H1 (cell line): ENCODE results near the gene GAMT. TPM values are rescaled to one million over a fixed set of nuclear protein-coding genes. Genes with fewer than 3 reads are reported as not detected.

Experiments
- CBX8 ChIP-seq: fragments of 300-800, 300-1000 bp; sonication (generic); IDR thresholded peaks from 2 replicates; pipeline ENCODE4 v1.7.1; 2016; ENCODE audit warnings: low read depth, low read length, borderline replicate concordance
- CREB1 ChIP-seq: IDR thresholded peaks from 2 replicates; pipeline ENCODE4 v1.6.1; 2012; ENCODE audit warnings: inconsistent platforms
- HDAC6 ChIP-seq: IDR thresholded peaks from one replicate; pipeline ENCODE4 v1.7.1; 2012; ENCODE audit warnings: low read depth, mild to moderate bottlenecking, inconsistent platforms, low read length, moderate library complexity
- SP1 ChIP-seq: IDR thresholded peaks from 2 replicates; pipeline ENCODE4 v1.6.1; 2011; ENCODE audit warnings: low read depth, low read length
- TBP ChIP-seq: IDR thresholded peaks from 2 replicates; pipeline ENCODE4 v1.6.1; 2011; ENCODE audit warnings: low read depth, low read length, improper control_type of control experiment
- polyA plus RNA-seq, 7 experiments: library from polyadenylated mRNA; depleted of rRNA in 3 of 7; stranded (reverse) in 5 of 7; unstranded in 2 of 7; fragments of >200 nt in 5 of 7; fragments of 200-250 nt in 2 of 7; gene quantifications; 1 replicate in 5 of 7; 2 replicates in 1 of 7; 4 replicates in 1 of 7; pipeline versions ENCODE4 v1.2.1 to v1.2.3, GENCODE V29; 2011 to 2013; ENCODE audit warnings: missing spikeins in 2 of 7, mixed read lengths in 2 of 7
- total RNA-seq: library from RNA; stranded (reverse); fragmentation: NEBNext Ultra II Directional; extraction: Animal tissue kit (Norgen Biotek cat#: 25700); gene quantifications from 2 replicates; pipeline ENCODE4 v1.2.1, GENCODE V29; 2021

The GAMT gene
- total and polyA plus RNA-seq, 2 of the 8 experiments (the other 6 are each of a cell fraction or from before 2014, with no cell fraction given) = 17.2 to 35.6 TPM

GRCh38 chr19:1410789-1411188 is 9.4 kb upstream of the GAMT start (continued):
- TF ChIP-seq CREB1 (no peak), CBX8 (no peak), SP1 (no peak), TBP (no peak), HDAC6 (no peak)
